Ammon's horn (tissue), 1 donor: ENCODE measurements around the gene LRRC28.

Source experiments
- DNase-seq: peaks from one replicate; pipeline ENCODE4 v3.0.0-alpha.2; 2016; ENCODE audit warnings: low spot score

The LRRC28 gene

DNA sequence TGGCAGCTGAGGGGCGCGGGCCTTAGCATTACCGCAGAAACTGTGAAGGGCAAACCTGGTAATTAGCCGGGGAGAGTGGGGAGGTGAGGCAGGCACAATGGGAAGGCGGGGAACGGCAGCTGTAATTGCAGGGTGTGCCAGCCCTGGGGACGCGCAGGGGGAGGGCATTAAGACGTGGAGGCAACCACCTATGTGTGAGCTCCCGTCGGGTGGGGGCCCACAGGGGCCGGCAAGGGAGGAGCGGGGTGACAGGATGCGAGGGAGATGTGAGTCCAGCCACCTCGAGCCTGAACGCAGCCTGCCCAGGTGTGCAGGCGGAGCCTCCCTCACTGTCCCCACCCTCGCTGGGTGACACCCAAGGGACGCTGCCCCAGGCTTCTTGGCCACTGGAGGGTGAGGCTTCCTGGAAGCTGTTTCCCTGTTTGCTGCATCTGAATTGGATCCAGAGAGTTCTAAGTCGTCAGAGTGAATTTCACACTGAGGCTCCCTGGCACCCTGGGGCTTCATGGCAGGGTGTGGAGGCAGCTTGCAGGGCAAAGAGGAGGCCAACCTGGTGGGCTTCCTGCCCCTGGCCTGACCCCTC, 183.9 kb downstream of the LRRC28 start:
- no peak for DNase-seq

- DNase-seq, result no peak
Observed at GRCh38 chr15:99435877-99436541, 184.7 kb downstream of the LRRC28 start.

DNA sequence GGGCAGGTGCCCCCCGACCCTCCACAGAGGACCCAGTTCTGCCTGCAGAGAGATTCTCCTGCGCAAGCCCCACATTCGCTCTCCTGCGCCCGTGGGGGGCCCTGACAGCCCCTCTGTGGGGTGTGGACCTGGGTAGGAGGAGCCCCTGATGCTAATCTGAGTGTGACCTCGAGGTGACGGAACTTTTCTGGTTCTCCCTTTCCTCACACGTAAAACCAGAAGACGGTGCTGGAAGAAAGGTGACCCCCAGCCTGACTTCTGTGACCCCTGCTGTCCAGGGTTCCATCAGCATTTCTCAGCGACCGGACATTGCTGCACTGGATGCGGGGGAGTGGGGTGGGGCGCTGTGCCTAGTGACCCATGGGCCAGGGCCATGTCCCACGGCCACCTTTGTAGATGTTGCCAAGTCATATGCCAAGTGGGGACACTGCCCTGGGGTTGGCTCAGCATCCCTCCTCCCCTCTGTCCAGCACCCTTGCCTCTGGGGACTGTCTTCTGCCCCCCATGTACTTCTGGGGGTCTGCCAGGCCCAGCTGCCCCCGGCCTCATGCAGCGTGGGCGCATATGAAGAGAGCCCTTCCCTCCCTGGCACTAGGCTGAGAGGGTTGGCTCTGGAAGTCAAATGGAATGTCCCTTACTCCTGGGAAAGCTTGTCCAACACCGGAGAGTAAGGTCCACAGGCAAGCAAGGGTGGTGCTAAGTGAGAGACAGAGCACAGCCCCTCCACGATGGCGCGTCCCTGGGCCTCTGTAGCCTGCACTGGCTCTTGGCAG, 185.4 kb downstream of the LRRC28 start:
- no peak for DNase-seq

DNA sequence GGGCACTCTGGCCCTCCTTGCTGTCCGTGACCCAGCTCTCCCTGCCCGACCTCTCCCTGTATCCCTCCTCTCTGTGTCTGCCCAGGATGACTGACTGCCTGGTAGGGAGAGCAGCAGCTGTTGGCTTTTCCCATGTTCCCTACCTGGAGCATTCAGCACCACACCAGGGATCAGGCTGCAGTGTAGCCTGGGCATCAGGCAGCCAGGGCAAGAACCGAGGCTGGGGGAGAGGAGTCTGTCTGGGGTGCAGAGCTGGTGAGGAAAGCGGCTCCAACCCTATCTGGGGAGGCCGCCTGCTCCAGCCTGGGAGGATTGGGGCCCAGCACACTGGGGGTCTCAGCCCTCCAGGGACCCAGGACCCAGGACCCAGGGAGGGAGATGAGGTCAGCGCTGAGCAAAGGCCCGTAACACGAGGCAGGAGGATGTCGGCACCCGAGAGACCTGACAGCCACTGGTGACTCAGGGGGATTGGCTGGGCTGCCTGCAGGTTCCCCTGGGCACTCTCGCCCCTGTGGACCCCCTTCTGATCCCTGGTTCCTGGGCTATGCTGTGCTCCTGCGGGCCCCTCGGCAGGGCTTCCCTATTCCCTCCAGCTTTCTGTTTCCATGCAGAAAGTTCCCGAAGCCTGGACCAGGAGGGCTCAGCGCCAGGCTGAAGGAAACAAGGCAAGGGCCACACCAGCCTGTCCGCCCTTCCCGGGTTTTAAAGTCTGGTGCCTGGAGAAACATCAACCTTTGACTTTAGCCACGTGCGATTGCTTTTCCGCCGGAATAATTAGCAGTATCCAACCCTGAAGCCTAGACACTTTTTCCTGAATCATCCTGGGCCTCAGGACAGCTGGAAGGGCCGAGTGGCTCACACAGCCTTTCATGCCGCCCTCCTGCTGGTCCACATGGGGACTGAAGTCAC, 186.3 kb downstream of the LRRC28 start:
- DNase-seq, result no peak

GRCh38 chr15:99438224-99438585, 186.9 kb downstream of the LRRC28 start:
- DNase-seq, result no peak

DNA sequence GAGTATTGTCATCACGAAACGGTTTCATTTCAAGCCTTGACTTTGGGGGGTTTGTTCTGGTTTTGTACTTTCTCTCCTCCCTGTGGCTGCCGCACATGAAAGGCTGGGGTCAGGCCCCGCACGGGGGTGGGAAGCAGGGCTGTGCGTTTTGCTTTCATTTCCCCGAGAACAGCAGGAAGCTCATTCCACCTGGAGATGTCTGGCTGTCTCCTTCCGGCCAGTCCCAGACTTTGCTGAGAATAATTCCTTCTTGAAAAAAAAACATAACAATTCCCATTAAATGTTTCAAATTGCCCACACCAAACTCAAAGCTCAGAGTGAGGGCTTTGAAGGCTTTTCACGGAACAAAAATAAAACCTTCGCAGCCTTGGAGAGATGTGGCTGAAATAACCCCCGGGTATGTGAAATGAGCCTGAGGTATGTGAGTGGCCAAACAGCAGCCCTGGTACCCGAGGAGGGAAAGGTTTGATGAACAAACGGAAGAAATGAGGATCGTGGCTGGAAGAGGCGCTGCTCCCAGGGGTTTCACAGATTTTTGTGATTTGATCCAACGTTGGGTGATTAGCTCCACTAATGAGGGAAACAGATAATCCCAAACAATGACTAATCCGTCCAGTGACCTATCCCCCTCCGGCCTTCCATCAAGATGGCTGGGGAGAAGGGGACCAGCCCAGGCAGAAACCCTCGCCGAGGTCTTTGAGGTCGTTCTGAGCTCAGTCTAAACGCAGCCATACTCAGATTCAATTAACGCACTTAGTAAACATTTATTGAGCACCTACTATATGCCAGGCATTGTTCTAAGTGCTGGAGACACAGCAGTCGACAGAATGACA, 187.6 kb downstream of the LRRC28 start:
- no peak for DNase-seq

- no peak for DNase-seq
Observed at GRCh38 chr15:99439524-99439835, 188.2 kb downstream of the LRRC28 start.

DNA sequence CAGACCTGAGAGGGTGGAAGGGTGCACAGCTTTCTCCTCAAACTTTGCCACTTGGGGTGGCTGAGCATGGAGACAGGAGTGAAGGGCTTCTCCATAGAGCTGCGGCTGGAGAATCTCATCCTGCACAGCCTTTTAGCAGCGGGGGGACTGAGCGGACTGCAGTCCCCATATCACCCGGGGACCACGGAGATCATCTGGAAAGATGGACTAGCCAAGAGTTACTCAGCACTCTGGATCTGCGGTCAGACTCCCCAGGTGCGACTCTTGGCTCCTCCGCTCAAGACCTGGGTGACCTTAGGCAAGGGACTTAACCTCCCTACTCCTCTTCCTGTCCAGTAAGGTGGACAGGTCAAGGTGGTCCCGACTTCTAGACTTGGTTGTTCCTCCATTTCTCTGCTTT, 188.7 kb downstream of the LRRC28 start:
- DNase-seq, result no peak
